ENCODE data around the gene CPS1. TPM values are rescaled to one million over a fixed set of nuclear protein-coding genes. Genes with fewer than 3 reads are reported as not detected.
A peak's percentile ranks its signal among the peaks of the same experiment; 100 is the strongest.

The CPS1 gene
- total RNA-seq, 4 donors from 2014 or later, result 1.5 to 2.4 (median 1.8) TPM

DNA sequence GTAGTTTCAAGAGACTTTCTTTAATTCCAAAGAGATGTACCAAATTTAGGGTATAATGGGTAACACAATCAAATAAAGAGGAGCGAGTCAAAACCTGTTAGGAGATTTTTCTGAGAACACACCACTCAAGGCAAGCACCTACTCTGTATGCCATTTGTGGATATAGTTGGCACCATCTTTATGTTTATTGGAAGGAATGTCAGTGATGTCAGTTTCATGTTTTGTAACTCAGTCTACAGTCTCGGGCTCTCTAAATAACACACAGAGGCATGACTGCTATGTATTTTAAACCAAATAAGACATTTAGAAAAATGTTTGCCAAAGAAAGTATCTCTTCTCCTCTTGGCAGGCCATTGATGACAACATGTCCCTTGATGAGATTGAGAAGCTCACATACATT lies 59.7 kb downstream of the CPS1 start:
- ATAC-seq, result no peak
- TF ChIP-seq EP300 (IDR thresholded peaks at IDR 0.05), result no peak
- TF ChIP-seq POLR2AphosphoS5 (IDR thresholded peaks at IDR 0.05), result no peak
- no peak for TF ChIP-seq POLR2A (IDR thresholded peaks at IDR 0.05)
- TF ChIP-seq, protein P1, sequence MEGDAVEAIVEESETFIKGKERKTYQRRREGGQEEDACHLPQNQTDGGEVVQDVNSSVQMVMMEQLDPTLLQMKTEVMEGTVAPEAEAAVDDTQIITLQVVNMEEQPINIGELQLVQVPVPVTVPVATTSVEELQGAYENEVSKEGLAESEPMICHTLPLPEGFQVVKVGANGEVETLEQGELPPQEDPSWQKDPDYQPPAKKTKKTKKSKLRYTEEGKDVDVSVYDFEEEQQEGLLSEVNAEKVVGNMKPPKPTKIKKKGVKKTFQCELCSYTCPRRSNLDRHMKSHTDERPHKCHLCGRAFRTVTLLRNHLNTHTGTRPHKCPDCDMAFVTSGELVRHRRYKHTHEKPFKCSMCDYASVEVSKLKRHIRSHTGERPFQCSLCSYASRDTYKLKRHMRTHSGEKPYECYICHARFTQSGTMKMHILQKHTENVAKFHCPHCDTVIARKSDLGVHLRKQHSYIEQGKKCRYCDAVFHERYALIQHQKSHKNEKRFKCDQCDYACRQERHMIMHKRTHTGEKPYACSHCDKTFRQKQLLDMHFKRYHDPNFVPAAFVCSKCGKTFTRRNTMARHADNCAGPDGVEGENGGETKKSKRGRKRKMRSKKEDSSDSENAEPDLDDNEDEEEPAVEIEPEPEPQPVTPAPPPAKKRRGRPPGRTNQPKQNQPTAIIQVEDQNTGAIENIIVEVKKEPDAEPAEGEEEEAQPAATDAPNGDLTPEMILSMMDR (IDR thresholded peaks at IDR 0.05), result no peak
- Histone ChIP-seq H3K27me3 (no peaks in the 10 kb centered on the region), H3K36me3 (no peaks in the 10 kb centered on the region), H3K4me1 (no peaks in the 10 kb centered on the region), H3K27ac (no peak overlapping the region), H3K4me3 (no peak overlapping the region), H3K9me3 (no peaks in the 10 kb centered on the region)
- 60% methylated on average over 2 of the region's 2 CpGs for WGBS, 2 donors (ENCODE audit: low coverage in 1 of 2)

DNA sequence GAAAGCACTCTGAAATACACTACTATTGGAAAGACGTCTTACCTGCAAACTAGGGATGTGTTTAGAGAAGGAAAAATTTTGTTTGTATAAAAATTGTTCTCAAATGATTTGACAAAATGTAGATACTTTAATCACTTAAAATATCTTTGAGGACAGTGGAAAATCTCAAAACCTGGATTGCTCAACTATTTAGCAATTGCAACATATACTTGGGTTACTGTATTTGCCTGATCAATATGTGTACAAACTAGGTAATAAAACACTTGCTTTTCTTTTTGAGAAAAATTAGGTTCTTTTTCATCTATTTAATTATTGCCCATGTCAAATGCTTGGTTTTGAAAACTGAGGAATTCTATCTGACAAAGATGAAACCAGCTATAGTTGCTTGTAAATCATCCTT lies 60.9 kb downstream of the CPS1 start:
- no peak for ATAC-seq
- no peak overlapping the region for H3K4me3 ChIP-seq
- H3K27me3 ChIP-seq, result no peaks in the 10 kb centered on the region
- WGBS, 2 donors (ENCODE audit: low coverage in 1 of 2), result 60 to 79% methylated on average over 1 of the region's 1 CpG
- TF ChIP-seq EP300 (IDR thresholded peaks at IDR 0.05), result no peak
- TF ChIP-seq POLR2AphosphoS5 (IDR thresholded peaks at IDR 0.05), result no peak
- TF ChIP-seq POLR2A (IDR thresholded peaks at IDR 0.05), result no peak
- TF ChIP-seq, protein P1 (IDR thresholded peaks at IDR 0.05), result no peak
- no peak overlapping the region for H3K27ac ChIP-seq
- H3K4me1 ChIP-seq, result no peaks in the 10 kb centered on the region
- no peaks in the 10 kb centered on the region for H3K9me3 ChIP-seq
- no peaks in the 10 kb centered on the region for H3K36me3 ChIP-seq

DNA sequence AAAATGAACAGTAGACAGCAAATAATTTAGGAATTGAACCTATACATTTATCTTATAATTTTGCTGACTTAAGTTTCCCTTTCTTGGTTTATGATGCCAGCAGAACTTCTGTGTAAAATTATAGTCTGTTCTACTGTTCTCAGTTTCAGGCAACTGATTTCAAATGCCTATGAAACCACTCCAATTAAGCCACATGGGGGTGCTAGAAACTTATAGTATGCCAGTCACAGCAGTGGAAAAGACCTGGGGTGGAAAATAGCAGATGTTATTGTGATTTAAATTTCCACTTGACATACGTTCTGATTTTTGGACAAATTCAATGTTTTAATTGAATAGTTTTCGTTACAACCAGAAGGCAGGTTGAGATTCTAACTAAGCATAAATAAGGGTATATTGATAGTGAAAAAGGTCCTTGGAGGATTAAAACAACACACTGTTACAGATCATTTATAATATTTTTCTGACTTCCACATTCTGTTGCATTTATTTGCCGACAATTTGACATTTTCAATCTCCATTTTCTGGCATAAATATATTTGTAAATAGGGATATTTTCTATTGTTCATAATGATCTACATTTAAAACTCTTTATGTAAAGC lies 61.4 kb downstream of the CPS1 start:
- H3K27ac ChIP-seq, result no peak overlapping the region
- no peaks in the 10 kb centered on the region for H3K9me3 ChIP-seq
- H3K27me3 ChIP-seq, result no peaks in the 10 kb centered on the region
- 15 to 20% methylated on average over 3 of the region's 3 CpGs for WGBS, 2 donors (ENCODE audit: low coverage in 1 of 2)
- H3K4me3 ChIP-seq, result no peak overlapping the region
- ATAC-seq, result no peak
- H3K36me3 ChIP-seq, result no peaks in the 10 kb centered on the region
- H3K4me1 ChIP-seq, result no peaks in the 10 kb centered on the region
- TF ChIP-seq POLR2A (IDR thresholded peaks at IDR 0.05) (no peak), POLR2AphosphoS5 (IDR thresholded peaks at IDR 0.05) (no peak)
- TF ChIP-seq, protein P1 (IDR thresholded peaks at IDR 0.05), result peak in 2 of 4 experiments; percentile 6 to 45

DNA sequence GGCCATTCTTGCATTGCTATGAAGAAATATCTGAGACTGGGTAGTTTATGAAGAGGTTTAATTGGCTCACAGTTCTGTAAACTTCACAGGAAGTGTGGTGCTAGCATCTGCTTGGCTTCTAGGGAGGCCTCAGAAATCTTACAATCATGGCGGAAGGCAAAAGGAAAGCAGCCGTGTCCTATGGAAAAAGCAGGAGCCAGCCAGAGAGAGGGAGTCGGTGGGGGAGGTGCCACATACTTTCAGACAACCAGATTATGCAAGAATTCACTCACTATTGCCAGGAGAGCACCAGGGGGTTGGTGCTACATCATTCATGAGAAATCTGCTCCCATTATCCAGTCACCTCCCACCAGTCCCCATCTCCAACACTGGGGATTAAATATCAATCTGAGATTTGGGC lies 64.1 kb downstream of the CPS1 start:
- no peak for ATAC-seq

DNA sequence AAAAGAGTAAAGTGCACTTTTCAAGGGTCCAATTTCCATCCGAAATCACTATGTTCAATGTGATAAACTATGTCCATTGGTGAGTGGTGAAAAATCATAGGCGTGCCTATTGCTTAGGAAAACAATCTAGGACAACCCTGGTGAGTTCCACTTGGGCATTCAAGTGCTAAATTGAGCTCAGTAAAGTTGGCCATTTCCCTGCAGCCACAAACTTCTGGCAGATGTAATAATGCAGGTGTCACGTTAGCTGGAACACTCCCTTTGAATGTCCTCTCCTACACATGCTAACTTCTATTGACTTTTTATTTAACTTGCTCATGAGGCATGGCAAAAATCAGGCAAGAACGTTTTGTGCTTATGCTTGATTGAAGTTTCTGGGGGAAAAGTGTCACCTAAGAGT lies 67.1 kb downstream of the CPS1 start:
- no peaks in the 10 kb centered on the region for H3K27me3 ChIP-seq
- no peak overlapping the region for H3K27ac ChIP-seq
- no peak for ATAC-seq
- H3K4me3 ChIP-seq, result no peak overlapping the region
- TF ChIP-seq POLR2AphosphoS5 (IDR thresholded peaks at IDR 0.05) (no peak), EP300 (IDR thresholded peaks at IDR 0.05) (no peak), POLR2A (IDR thresholded peaks at IDR 0.05) (no peak)
- TF ChIP-seq, protein P1 (IDR thresholded peaks at IDR 0.05), result no peak
- no peaks in the 10 kb centered on the region for H3K4me1 ChIP-seq
- H3K36me3 ChIP-seq, result no peaks in the 10 kb centered on the region
- H3K9me3 ChIP-seq, result no peaks in the 10 kb centered on the region
- 82% methylated on average over 3 of the region's 4 CpGs; no CpG with 5 or more reads in 1 of the 2 donors for WGBS, 2 donors (ENCODE audit: low coverage in 1 of 2)

More for the DNA sequence above, 64.1 kb downstream of the CPS1 start:
- no peaks in the 10 kb centered on the region for H3K36me3 ChIP-seq
- no peaks in the 10 kb centered on the region for H3K4me1 ChIP-seq
- H3K27me3 ChIP-seq, result no peaks in the 10 kb centered on the region
- H3K4me3 ChIP-seq, result no peak overlapping the region
- H3K27ac ChIP-seq, result no peak overlapping the region
- no peaks in the 10 kb centered on the region for H3K9me3 ChIP-seq
- TF ChIP-seq POLR2A (IDR thresholded peaks at IDR 0.05) (no peak), POLR2AphosphoS5 (IDR thresholded peaks at IDR 0.05) (no peak), EP300 (IDR thresholded peaks at IDR 0.05) (no peak)
- TF ChIP-seq, protein P1 (IDR thresholded peaks at IDR 0.05), result no peak
- WGBS, 2 donors (ENCODE audit: low coverage in 1 of 2), result 60 to 66% methylated on average over 2 to 3 of the region's 3 CpGs

Measured in gastroesophageal sphincter (tissue), 4 donors.